NCI-H69 (cell line): ENCODE data around the gene ZNF92.
A peak's percentile ranks its signal among the peaks of the same experiment; 100 is the strongest.
"Not testable (repeated sequence)": the region's sequence is repeated elsewhere in the genome, so short reads cannot be mapped to it uniquely, and the experiment has no call there.

Experiments used
- DNase-seq: peaks from one replicate; lab custom pipeline; 2025; lab: John Stamatoyannopoulos, UW

Gene ZNF92

DNA sequence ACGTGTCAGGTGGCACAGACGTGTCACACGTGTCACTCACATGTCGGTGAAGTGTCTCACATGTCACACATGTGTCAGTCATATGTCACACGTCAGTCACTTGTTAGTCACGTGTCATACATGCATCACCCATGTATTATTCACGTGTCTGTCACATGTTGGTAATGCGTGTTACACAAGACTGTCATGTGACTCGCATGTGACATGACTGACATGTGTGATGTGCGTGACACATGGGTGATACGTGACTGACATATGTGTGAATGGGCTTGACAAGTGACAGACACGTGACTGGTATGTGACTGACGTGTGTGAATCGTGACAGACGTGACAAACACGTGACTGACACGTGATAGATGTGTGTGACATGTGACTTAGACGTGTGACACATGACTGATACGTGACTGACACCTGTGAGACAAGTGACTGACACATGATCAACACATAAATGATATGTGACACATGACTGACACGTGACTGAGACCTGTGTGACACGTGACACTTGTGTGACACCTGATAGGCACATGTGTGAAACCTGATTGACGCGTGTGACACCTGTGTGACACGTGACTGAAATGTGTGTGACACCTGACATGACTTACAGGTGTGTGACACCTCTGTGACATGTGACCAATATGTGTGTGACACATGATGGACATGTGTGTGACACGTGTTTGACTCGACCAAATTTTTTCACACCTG is 56.1 kb downstream of the ZNF92 start:
- no peak for DNase-seq

DNA sequence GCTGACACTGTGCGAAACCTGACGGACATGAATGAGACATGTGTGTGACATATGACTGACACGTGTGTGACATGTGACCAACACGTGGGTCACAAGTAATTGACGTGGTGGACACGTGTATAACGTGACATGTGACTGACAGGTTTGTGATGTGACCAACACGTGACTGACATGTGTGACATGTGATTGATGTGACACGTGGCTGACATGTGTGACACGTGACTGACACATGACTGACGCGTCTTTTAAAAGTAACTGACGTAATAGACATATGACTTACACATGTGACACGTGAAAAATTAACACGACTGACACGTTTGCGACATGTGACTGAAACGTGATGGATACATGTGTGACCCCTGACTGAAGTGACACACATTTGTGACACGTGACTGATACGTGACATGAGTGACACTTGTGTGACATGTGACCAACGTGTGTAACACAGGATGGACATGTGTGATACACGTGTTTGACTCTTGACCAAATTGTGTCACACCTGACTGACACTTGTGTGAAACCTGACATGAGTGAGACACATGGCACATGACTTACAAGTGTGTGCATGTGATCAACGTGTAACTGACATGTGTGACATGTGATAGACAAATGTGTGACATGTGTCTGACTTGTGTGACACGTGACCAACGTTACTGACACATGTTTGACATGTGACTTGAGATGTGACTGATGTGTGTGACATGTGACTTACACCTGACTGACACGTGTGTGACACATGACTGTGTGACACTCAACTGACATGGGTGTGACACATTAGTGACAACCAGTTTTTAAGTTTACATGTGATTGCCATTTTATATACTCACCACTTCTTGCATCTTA is 56.9 kb downstream of the ZNF92 start:
- no peak for DNase-seq

DNA sequence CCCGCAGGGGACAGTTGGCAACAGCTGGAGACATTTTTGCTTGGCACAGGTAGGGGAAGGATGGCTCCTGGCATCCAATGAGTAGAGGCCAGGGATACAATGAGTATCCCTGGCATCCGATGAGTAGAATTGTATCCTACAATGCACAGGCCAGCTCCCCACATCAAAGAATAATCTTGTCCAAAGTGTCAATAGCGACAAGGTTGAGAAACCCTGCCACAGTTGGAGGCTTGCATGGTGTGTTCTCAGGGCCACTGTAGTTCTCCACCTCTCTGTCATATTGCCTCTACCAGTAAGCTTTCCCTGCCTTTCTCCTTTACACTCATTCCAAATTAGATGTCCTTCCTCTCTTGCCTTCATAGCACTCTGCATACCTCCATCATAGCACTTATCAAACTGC is 60.7 kb downstream of the ZNF92 start:
- DNase-seq, result no peak

DNA sequence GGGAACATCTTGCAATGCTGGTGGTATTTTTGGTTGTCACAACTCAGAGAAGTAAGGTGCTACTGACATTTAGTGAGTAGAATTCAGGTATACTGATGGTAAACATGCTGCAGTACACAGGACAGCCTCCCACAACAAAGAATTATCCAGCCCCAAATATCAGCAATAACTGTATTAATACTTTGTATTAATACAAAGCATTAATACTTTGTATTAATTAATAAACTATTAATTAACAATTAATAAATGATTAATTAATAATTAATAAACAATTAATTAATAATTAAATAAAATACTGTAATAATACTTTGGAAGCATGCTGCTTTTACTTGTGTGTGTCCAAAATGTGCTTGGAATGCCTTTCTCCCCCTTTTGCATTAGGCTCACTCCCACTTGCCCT is 62.5 kb downstream of the ZNF92 start:
- no peak for DNase-seq

DNA sequence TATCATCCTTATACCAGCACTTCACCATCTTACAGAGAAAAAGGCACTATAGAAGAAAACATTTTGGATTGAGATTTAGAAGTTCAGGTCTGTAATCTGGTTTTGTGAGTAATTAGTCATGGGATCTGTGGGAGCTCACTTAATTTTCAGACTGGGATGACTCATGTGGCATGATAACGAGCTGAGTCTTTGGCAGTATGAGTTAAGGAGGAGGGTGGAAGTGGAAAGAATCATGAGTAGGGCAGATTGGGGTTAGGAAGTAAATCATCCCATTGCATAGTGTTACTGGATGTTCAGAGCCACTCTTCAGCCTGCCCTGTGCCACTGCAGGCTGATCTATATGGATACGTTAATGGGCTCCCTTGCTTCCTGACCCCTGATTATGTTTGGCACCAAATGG is 64.9 kb downstream of the ZNF92 start:
- DNase-seq, result no peak

DNA sequence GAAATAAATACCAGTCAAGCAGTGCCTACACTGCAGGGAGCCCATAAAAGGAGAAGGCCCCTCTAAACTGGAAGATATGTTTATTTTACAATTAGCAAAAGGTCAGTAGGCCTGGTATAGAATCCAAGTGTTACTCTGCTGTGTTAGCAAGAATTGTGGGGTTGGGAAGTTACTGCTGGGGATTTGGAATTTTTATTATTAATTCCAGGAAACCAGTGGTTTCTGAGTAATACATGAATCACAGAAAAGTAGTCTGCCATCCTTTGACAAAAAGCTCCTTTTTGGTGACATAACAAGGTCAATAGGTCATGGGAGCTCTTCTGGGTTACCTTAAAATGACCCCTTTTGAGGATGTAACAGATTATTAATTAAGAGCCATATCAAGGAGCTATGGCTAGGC is 67.4 kb downstream of the ZNF92 start:
- DNase-seq, result peak; percentile 11

DNA sequence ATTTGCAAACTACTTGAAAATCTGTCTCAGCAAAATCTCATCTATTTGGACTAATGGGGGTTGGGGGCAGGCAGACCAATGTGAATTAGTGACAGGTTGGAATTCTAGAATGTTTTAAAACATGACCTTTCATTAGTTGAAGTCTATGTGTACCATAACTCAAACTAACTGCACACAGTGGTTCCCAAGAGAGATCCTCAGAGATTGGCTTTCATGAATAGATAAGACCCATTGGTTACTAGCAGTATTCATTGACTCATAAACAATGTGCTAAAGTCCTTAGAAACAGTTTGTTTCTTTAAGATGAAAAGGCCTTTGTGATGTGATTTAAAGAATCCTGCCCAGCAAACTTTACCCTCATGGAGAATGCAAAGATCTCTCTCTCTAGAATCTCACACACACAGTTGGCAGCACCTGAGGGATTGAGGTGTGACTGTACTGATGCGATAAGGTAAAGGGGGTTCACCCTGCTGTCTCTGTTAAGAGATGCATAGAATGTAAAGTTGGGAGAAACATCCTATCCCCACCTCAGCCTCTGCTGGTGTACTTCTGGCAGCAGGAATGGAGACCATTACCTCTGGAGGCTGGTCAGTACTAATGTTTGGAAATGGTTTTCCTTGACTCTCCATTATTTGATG is 70.7 kb downstream of the ZNF92 start:
- no peak for DNase-seq

DNA sequence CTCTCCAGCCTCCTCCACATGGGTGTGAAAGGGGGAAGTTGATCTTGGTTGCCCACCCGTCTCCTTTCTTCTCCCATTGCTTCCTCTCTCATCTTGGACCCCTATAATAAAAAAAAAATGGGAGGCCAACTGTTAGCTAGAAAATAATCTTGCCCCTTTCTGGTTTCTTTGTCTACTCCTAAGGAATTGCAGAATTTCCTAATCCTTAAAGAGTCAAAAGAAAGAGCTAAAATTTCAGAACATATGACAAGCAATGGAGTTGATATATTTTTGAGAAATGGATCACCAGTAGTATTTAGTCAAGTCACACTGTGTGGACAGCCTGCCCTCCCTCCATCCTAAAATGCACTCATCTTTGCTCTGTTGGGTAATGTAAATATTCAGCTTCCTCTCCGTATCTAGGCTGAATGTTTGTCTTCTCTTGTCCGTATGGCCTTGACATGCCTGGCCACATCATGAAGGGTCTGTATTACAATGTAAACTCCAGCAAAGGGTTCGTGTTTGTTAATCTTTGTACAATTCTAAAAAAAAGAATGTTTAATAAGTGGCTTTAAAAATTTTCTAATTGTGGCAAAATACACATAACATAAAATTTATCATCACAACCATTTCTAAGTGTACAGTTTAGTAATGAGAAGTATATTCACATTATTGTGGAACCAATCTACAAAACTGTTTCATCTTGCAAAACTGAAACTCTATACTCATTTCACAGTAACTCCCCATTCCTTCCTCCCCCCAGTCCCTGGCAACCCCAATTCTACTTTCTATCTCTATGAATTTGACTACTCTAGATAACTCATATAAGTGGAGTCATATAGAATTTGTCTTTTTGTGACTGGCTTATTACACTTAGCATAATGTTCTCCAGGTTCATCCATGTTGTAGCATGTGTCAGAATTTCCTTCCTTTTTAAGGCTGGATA is 71.5 kb downstream of the ZNF92 start:
- DNase-seq, result no peak

DNA sequence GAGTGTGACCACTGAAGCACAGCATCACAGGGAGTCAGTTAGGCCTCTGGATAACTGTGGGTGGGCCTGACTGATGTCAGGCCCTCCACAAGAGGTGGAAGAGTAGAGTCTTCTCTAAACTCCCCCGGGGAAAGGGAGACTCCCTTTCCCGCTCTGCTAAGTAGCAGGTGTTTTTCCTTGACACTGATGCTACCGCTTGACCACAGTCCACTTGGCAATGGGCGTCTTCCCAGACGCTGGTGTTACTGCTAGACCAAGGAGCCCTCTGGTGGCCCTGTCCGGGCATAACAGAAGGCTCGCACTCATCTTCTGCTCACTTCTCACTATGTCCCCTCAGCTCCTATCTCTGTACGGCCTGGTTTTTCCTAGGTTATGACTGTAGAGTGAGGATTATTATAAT is 73.4 kb downstream of the ZNF92 start:
- DNase-seq, result not testable (repeated sequence)

DNA sequence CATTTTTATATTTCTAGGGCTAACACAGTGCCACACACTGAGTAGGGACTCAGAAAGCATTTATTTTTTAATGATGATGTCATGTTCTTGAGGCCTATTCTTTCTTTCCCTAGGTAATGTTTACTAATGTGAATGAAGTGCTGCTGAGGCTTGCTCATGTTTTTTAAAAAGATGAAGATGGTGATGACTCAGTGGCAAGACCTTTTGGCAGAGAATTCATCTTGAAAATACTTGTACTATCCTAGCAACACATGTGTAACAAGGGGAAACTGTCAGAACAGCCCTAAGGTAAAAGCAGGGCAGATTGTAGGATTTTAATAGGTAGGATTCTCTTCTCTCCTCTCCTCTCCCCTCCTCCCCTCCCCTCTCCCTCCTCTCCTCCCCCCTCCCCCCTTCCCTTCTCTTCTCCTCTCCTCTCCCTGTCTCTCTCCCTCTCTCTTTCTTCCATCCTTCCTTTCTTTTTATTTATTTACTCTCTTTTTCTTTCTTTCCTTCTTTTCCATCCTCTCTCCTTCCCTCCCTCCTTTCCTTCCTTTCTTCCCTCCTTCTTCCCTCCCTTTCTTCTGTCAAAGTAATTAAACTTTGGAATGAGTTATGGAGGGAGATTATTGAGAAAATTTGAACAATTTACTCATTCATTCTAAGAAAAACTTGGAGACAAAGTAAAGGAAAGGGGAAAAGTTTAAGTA is 75.3 kb downstream of the ZNF92 start:
- no peak for DNase-seq

DNA sequence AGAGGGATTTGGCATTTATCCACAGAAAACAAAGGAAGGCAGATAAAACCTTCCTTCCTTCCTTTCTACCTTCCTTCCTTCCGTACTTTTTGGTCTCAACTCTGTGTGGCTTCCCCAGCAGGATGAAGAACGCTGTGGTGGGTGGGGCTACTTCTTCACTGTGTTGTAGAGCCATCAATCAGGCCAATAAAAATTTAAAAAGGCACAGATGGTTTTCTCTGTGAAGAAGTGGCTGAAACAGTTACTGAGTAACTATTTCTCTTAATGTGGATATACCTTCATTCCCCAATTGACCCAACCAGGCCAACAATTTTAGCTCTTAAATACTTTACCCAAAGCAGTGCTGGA is 75.8 kb downstream of the ZNF92 start:
- no peak for DNase-seq
